Endothelial cell of umbilical vein (primary cell): ENCODE measurements around the gene CD58.

Experiments
- CTCF ChIP-seq, 2 donors: IDR thresholded peaks; 1 replicate in 1 of 2; 2 replicates in 1 of 2; pipeline ENCODE4 v1.5.1; 2011; ENCODE audit warnings: low read length in 2 of 2, mild to moderate bottlenecking in 2 of 2, moderate library complexity in 2 of 2, control low read depth in 1 of 2, inconsistent platforms in 1 of 2, low read depth in 1 of 2; ENCODE audit not compliant: insufficient read depth in 1 of 2; ENCODE audit errors: extremely low read depth in 1 of 2
- POLR2AphosphoS5 ChIP-seq: IDR thresholded peaks from 2 replicates; pipeline ENCODE4 v1.6.1; 2012; ENCODE audit warnings: low read depth, mild to moderate bottlenecking, control low read depth, low read length, moderate library complexity; ENCODE audit not compliant: insufficient read depth

GRCh38 chr1:116581323-116581885 lies 10.6 kb upstream of the CD58 start:
- TF ChIP-seq CTCF (IDR thresholded peaks at IDR 0.05; ENCODE audit: extremely low read depth in 1 of 2, insufficient read depth in 1 of 2, low read depth in 1 of 2, low read length in 2 of 2) (no peak), POLR2AphosphoS5 (no peak)
